Activated CD4-positive, alpha-beta T cell treated with anti-CD3 and anti-CD28 coated beads, Interleukin-2, Interleukin-4, amounts not matched to agents 100 ng/mL and 50 ng/mL, durations not matched to agents 16 hours and 8 hours (primary cell): ENCODE results near the gene SLC29A4.
"Not testable (repeated sequence)": the region's sequence is repeated elsewhere in the genome, so short reads cannot be mapped to it uniquely, and the experiment has no call there.

ENCODE experiments used
- DNase-seq: peaks from one replicate; pipeline ENCODE4 v3.0.0-alpha.2; 2020; ENCODE audit warnings: low spot score

The SLC29A4 gene

GRCh38 chr7:5323800-5324781 is 41.3 kb downstream of the SLC29A4 start:
- DNase-seq: not testable (repeated sequence)

GRCh38 chr7:5324961-5325360 is 42.2 kb downstream of the SLC29A4 start:
- no peak for DNase-seq

GRCh38 chr7:5330288-5330687 is 47.5 kb downstream of the SLC29A4 start:
- no peak for DNase-seq

- DNase-seq: no peak
Observed at GRCh38 chr7:5332579-5332978, 49.8 kb downstream of the SLC29A4 start.

- no peak for DNase-seq
Observed at GRCh38 chr7:5333121-5334045, 50.6 kb downstream of the SLC29A4 start.

- DNase-seq: no peak
Observed at GRCh38 chr7:5334671-5335070, 51.9 kb downstream of the SLC29A4 start.

GRCh38 chr7:5337047-5337446 is 54.3 kb downstream of the SLC29A4 start:
- no peak for DNase-seq

- DNase-seq: no peak
Observed at GRCh38 chr7:5339955-5340354, 57.2 kb downstream of the SLC29A4 start.

GRCh38 chr7:5342631-5343030 is 59.9 kb downstream of the SLC29A4 start:
- no peak for DNase-seq

GRCh38 chr7:5343884-5344283 is 61.1 kb downstream of the SLC29A4 start:
- no peak for DNase-seq

GRCh38 chr7:5344342-5344741 is 61.6 kb downstream of the SLC29A4 start:
- no peak for DNase-seq

- no peak for DNase-seq
Observed at GRCh38 chr7:5345171-5345570, 62.4 kb downstream of the SLC29A4 start.

- DNase-seq: no peak
Observed at GRCh38 chr7:5345671-5346070, 62.9 kb downstream of the SLC29A4 start.

GRCh38 chr7:5348134-5349004 is 65.6 kb downstream of the SLC29A4 start:
- no peak for DNase-seq

- no peak for DNase-seq
Observed at GRCh38 chr7:5349005-5349380, 66.2 kb downstream of the SLC29A4 start.

- no peak for DNase-seq
Observed at GRCh38 chr7:5349437-5350173, 66.9 kb downstream of the SLC29A4 start.

GRCh38 chr7:5350174-5350463 is 67.4 kb downstream of the SLC29A4 start:
- no peak for DNase-seq

- no peak for DNase-seq
Observed at GRCh38 chr7:5350600-5351385, 68.0 kb downstream of the SLC29A4 start.

- DNase-seq: no peak
Observed at GRCh38 chr7:5351507-5352265, 68.9 kb downstream of the SLC29A4 start.
